Upper lobe of left lung (tissue), 6 donors: ENCODE measurements around the gene CST11. TPM values are rescaled to one million over a fixed set of nuclear protein-coding genes. Genes with fewer than 3 reads are reported as not detected.
A peak's percentile ranks its signal among the peaks of the same experiment; 100 is the strongest.

Experiments
- ATAC-seq, 2 donors: fragments of 200-7000 bp; cut with Tn5 transposase; one replicate each; pipeline ENCODE4 v1.9.1; 2022; ENCODE audit warnings: mild to moderate bottlenecking in 2 of 2, moderate library complexity in 2 of 2; ENCODE audit not compliant: low FRiP score in 2 of 2
- DNase-seq, 2 donors: peaks; one replicate each; pipeline ENCODE4 v3.0.0-alpha.2; 2019 to 2020
- H3K27ac ChIP-seq, 4 donors: fragments of 200-600 bp; sonication (generic); one replicate each; pipeline ENCODE4 v1.5.1; 2016 to 2019
- H3K27me3 ChIP-seq, 4 donors: fragments of 200-600 bp; sonication (generic); one replicate each; pipeline ENCODE4 v1.5.1; 2017 to 2019
- H3K36me3 ChIP-seq, 4 donors: fragments of 200-600 bp; sonication (generic); one replicate each; pipeline ENCODE4 v1.5.1; 2016 to 2019
- H3K4me1 ChIP-seq, 4 donors: fragments of 200-600 bp; sonication (generic); one replicate each; pipeline ENCODE4 v1.5.1; 2018 to 2019
- H3K4me3 ChIP-seq, 4 donors: fragments of 200-600 bp; sonication (generic); one replicate each; pipeline ENCODE4 v1.5.1; 2017 to 2019; ENCODE audit warnings: mild to moderate bottlenecking in 2 of 4, moderate library complexity in 1 of 4
- H3K9me3 ChIP-seq, 4 donors: fragments of 200-600 bp; sonication (generic); one replicate each; pipeline ENCODE4 v1.5.1; 2018 to 2019
- CTCF ChIP-seq, 6 experiments: fragments of 450-650 bp in 4 of 6; fragments of 200-600 bp in 2 of 6; sonication (generic) in 2 of 6; IDR thresholded peaks; one replicate each; pipeline ENCODE4 v1.5.1; 2016 to 2019; ENCODE audit warnings: antibody characterized with exemption in 6 of 6
- EP300 ChIP-seq, 4 donors: sonication (generic); formaldehyde crosslinking; IDR thresholded peaks; one replicate each; pipeline ENCODE4 v1.5.1; 2017; ENCODE audit warnings: antibody characterized with exemption in 4 of 4, control low read depth in 2 of 4
- POLR2A ChIP-seq, 4 donors: fragments of 450-650 bp; IDR thresholded peaks; one replicate each; pipeline ENCODE4 v1.5.1; 2016 to 2017; ENCODE audit warnings: antibody characterized with exemption in 4 of 4, mild to moderate bottlenecking in 2 of 4
- POLR2AphosphoS5 ChIP-seq, 2 donors: sonication (generic); formaldehyde crosslinking; IDR thresholded peaks; one replicate each; pipeline ENCODE4 v1.5.1; 2017; ENCODE audit warnings: antibody characterized with exemption in 2 of 2
- WGBS, 2 donors: methylation state at CpG; one replicate each; pipeline ENCODE4 v1.1.5; 2017 to 2018; 5-methylcytosine and 5-hydroxymethylcytosine counted together
- total RNA-seq, 6 donors: library from RNA; depleted of rRNA in 4 of 6; stranded (reverse); fragments of >200 nt in 4 of 6; gene quantifications; one replicate each; pipeline versions ENCODE4 v1.1.0 to v1.2.1, GENCODE V29; 2016 to 2021
- donor health status: DM: no; HTN: no; CAD: no; lungs with moderate emphysema.
- donor health status: DM: no; HTN: yes; CAD: no; lungs with severe emphysema.

CST11 gene
- total RNA-seq, 6 donors from 2014 or later, result not detected

GRCh38 chr20:23449421-23449820 is 3.3 kb downstream of the CST11 start:
- H3K4me3 ChIP-seq, result no peak overlapping the region

GRCh38 chr20:23448167-23448566 is 4.5 kb downstream of the CST11 start:
- ATAC-seq, result no peak

More at GRCh38 chr20:23449421-23449820, 3.3 kb downstream of the CST11 start:
- H3K36me3 ChIP-seq, result no peaks in the 10 kb centered on the region
- ATAC-seq (no peak), DNase-seq (no peak)
- H3K27me3 ChIP-seq, result no peaks in the 10 kb centered on the region
- H3K9me3 ChIP-seq, result no peaks in the 10 kb centered on the region
- WGBS, 2 donors, result 39 to 40% methylated on average over 2 to 3 of the region's 3 CpGs
- H3K4me1 ChIP-seq, result no peaks in the 10 kb centered on the region
- no peak for TF ChIP-seq POLR2AphosphoS5 (IDR thresholded peaks at IDR 0.05)
- TF ChIP-seq EP300 (IDR thresholded peaks at IDR 0.05), result no peak
- no peak for TF ChIP-seq CTCF (IDR thresholded peaks at IDR 0.05)
- TF ChIP-seq POLR2A (IDR thresholded peaks at IDR 0.05), result no peak
- H3K27ac ChIP-seq, result no peak overlapping the region

GRCh38 chr20:23446505-23446904 is 6.2 kb downstream of the CST11 start:
- no peak for ATAC-seq
- DNase-seq, result peak; percentile 33 to 50
- 80% methylated on average over 8 of the region's 8 CpGs for WGBS, 2 donors

More at GRCh38 chr20:23448167-23448566, 4.5 kb downstream of the CST11 start:
- no peaks in the 10 kb centered on the region for H3K9me3 ChIP-seq
- no peak overlapping the region for H3K27ac ChIP-seq
- no peak for DNase-seq
- H3K4me3 ChIP-seq, result no peak overlapping the region
- no peaks in the 10 kb centered on the region for H3K36me3 ChIP-seq
- no peaks in the 10 kb centered on the region for H3K4me1 ChIP-seq
- TF ChIP-seq EP300 (IDR thresholded peaks at IDR 0.05) (no peak), CTCF (IDR thresholded peaks at IDR 0.05) (no peak), POLR2A (IDR thresholded peaks at IDR 0.05) (no peak), POLR2AphosphoS5 (IDR thresholded peaks at IDR 0.05) (no peak)
- no peaks in the 10 kb centered on the region for H3K27me3 ChIP-seq
- WGBS, 2 donors, result 96 to 97% methylated on average over 5 of the region's 5 CpGs

GRCh38 chr20:23445596-23446217 is 7.0 kb downstream of the CST11 start:
- ATAC-seq (no peak), DNase-seq (no peak)
- Histone ChIP-seq H3K4me3 (no peak overlapping the region), H3K9me3 (no peaks in the 10 kb centered on the region), H3K36me3 (no peaks in the 10 kb centered on the region), H3K27me3 (no peaks in the 10 kb centered on the region), H3K4me1 (no peaks in the 10 kb centered on the region), H3K27ac (no peak overlapping the region)
- 92 to 94% methylated on average over 7 of the region's 7 CpGs for WGBS, 2 donors
- TF ChIP-seq POLR2A (IDR thresholded peaks at IDR 0.05) (no peak), CTCF (IDR thresholded peaks at IDR 0.05) (no peak), POLR2AphosphoS5 (IDR thresholded peaks at IDR 0.05) (no peak), EP300 (IDR thresholded peaks at IDR 0.05) (no peak)

More at GRCh38 chr20:23446505-23446904, 6.2 kb downstream of the CST11 start:
- no peak overlapping the region for H3K27ac ChIP-seq
- H3K36me3 ChIP-seq, result no peaks in the 10 kb centered on the region
- no peaks in the 10 kb centered on the region for H3K27me3 ChIP-seq
- no peaks in the 10 kb centered on the region for H3K9me3 ChIP-seq
- H3K4me3 ChIP-seq, result no peak overlapping the region
- H3K4me1 ChIP-seq, result no peaks in the 10 kb centered on the region
- TF ChIP-seq POLR2A (IDR thresholded peaks at IDR 0.05) (no peak), CTCF (IDR thresholded peaks at IDR 0.05) (peak in 5 of 6 experiments; percentile 29 to 51 (median 37))

GRCh38 chr20:23444859-23445258 is 7.8 kb downstream of the CST11 start:
- H3K27ac ChIP-seq, result no peak overlapping the region

More at GRCh38 chr20:23444859-23445258, 7.8 kb downstream of the CST11 start:
- WGBS, 2 donors, result 83 to 91% methylated on average over 4 of the region's 4 CpGs
- Histone ChIP-seq H3K4me3 (no peak overlapping the region), H3K4me1 (no peaks in the 10 kb centered on the region), H3K36me3 (no peaks in the 10 kb centered on the region), H3K27me3 (no peaks in the 10 kb centered on the region), H3K9me3 (no peaks in the 10 kb centered on the region)
- DNase-seq, result no peak
- TF ChIP-seq EP300 (IDR thresholded peaks at IDR 0.05) (no peak), CTCF (IDR thresholded peaks at IDR 0.05) (no peak), POLR2AphosphoS5 (IDR thresholded peaks at IDR 0.05) (no peak), POLR2A (IDR thresholded peaks at IDR 0.05) (no peak)
- ATAC-seq, result no peak
